SU-DHL-6 (cell line): Measurements from ENCODE around the gene SYPL2.

Experiments used
- EZH2phosphoT487 ChIP-seq: fragments of 200-600 bp; sonication (generic), shearing (Covaris generic); conservative IDR thresholded peaks from 2 replicates; pipeline ENCODE4 v1.6.1; 2018; ENCODE audit warnings: mild to moderate bottlenecking, antibody characterized with exemption, low read length, moderate library complexity, mixed read lengths
- TF ChIP-seq, protein P1 (sequence below): fragments of 200-600 bp; sonication (generic); IDR thresholded peaks from one replicate; pipeline ENCODE4 v1.5.1; 2017; ENCODE audit warnings: antibody characterized with exemption, mild to moderate bottlenecking, low read length, moderate library complexity; ENCODE audit not compliant: insufficient read depth, poor library complexity, severe bottlenecking

- TF ChIP-seq, protein P1, sequence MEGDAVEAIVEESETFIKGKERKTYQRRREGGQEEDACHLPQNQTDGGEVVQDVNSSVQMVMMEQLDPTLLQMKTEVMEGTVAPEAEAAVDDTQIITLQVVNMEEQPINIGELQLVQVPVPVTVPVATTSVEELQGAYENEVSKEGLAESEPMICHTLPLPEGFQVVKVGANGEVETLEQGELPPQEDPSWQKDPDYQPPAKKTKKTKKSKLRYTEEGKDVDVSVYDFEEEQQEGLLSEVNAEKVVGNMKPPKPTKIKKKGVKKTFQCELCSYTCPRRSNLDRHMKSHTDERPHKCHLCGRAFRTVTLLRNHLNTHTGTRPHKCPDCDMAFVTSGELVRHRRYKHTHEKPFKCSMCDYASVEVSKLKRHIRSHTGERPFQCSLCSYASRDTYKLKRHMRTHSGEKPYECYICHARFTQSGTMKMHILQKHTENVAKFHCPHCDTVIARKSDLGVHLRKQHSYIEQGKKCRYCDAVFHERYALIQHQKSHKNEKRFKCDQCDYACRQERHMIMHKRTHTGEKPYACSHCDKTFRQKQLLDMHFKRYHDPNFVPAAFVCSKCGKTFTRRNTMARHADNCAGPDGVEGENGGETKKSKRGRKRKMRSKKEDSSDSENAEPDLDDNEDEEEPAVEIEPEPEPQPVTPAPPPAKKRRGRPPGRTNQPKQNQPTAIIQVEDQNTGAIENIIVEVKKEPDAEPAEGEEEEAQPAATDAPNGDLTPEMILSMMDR, result no peak
- no peak for TF ChIP-seq EZH2phosphoT487
Observed at GRCh38 chr1:109423498-109423897, 42.8 kb upstream of the SYPL2 start.
